GM23338 (cell line): Measurements from ENCODE around the gene CELSR1. TPM values are rescaled to one million over a fixed set of nuclear protein-coding genes. Genes with fewer than 3 reads are reported as not detected.
A peak's percentile ranks its signal among the peaks of the same experiment; 100 is the strongest.

Experiments used
- ATAC-seq: fragments of 200-7000 bp; cut with Tn5 transposase; 3 replicates; pipeline ENCODE4 v1.9.1; 2020
- DNase-seq: peaks from one replicate; pipeline ENCODE4 v3.0.0-alpha.2; 2015; ENCODE audit warnings: low spot score
- H2AFZ ChIP-seq: fragments of 200-600 bp; sonication (generic); 2 replicates; pipeline ENCODE4 v1.8.0; 2016; ENCODE audit warnings: antibody characterized with exemption, mild to moderate bottlenecking, moderate library complexity
- H3F3A ChIP-seq: fragments of 200-600 bp; sonication (generic); replicated peaks from 2 replicates; pipeline ENCODE4 v1.8.0; 2017; ENCODE audit warnings: antibody characterized with exemption, mixed run types, low read depth
- H3K27ac ChIP-seq: fragments of 200-600 bp; sonication (generic); 2 replicates; pipeline ENCODE4 v1.6.1; 2016; ENCODE audit warnings: low read depth
- H3K27me3 ChIP-seq: fragments of 200-600 bp; sonication (generic); 2 replicates; pipeline ENCODE4 v1.8.0; 2016; ENCODE audit warnings: mild to moderate bottlenecking, mixed run types, moderate library complexity; ENCODE audit not compliant: insufficient read depth
- H3K36me3 ChIP-seq: fragments of 200-600 bp; sonication (generic); 2 replicates; pipeline ENCODE4 v1.8.0; 2016; ENCODE audit warnings: mild to moderate bottlenecking; ENCODE audit not compliant: insufficient read depth
- H3K4me1 ChIP-seq: fragments of 200-600 bp; sonication (generic); 2 replicates; pipeline ENCODE4 v1.8.0; 2016; ENCODE audit warnings: mild to moderate bottlenecking, moderate library complexity; ENCODE audit not compliant: insufficient read depth
- H3K4me2 ChIP-seq: fragments of 200-600 bp; sonication (generic); 2 replicates; pipeline ENCODE4 v1.7.1; 2017; ENCODE audit warnings: mixed run types
- H3K4me3 ChIP-seq: fragments of 200-600 bp; sonication (generic); 2 replicates; pipeline ENCODE4 v1.6.1; 2016; ENCODE audit warnings: mixed run types
- H3K79me2 ChIP-seq: fragments of 200-600 bp; sonication (generic); replicated peaks from 2 replicates; pipeline ENCODE4 v1.8.0; 2017; ENCODE audit warnings: mild to moderate bottlenecking; ENCODE audit not compliant: insufficient read depth
- H3K9me2 ChIP-seq: fragments of 200-600 bp; sonication (generic); 2 replicates; pipeline ENCODE4 v1.8.0; 2017; ENCODE audit not compliant: insufficient read depth
- H4K20me1 ChIP-seq: fragments of 200-600 bp; sonication (generic); replicated peaks from 2 replicates; pipeline ENCODE4 v1.8.0; 2017; ENCODE audit warnings: mild to moderate bottlenecking; ENCODE audit not compliant: insufficient read depth
- H3K27ac Mint-ChIP-seq: 2 replicates; pipeline ENCODE4 v1.8.0; 2020; ENCODE audit warnings: inconsistent platforms, mild to moderate bottlenecking, moderate library complexity, mixed read lengths
- H3K27me3 Mint-ChIP-seq: 3 replicates; pipeline ENCODE4 v1.8.0; 2022; ENCODE audit warnings: low read depth, mild to moderate bottlenecking, moderate library complexity, mixed read lengths, inconsistent platforms; ENCODE audit not compliant: insufficient read depth, poor library complexity
- H3K36me3 Mint-ChIP-seq: 3 replicates; pipeline ENCODE4 v1.8.0; 2021; ENCODE audit warnings: low read depth, mild to moderate bottlenecking, inconsistent platforms, moderate library complexity, mixed read lengths
- H3K4me1 Mint-ChIP-seq: 3 replicates; pipeline ENCODE4 v1.8.0; 2020; ENCODE audit warnings: mild to moderate bottlenecking, inconsistent platforms, mixed read lengths
- H3K4me3 Mint-ChIP-seq: 3 replicates; pipeline ENCODE4 v1.8.0; 2021; ENCODE audit warnings: moderate library complexity, mild to moderate bottlenecking, inconsistent platforms, mixed read lengths
- H3K9me3 Mint-ChIP-seq: 3 replicates; pipeline ENCODE4 v1.8.0; 2020; ENCODE audit warnings: moderate library complexity, mild to moderate bottlenecking, inconsistent platforms, mixed read lengths
- polyA plus RNA-seq: library from polyadenylated mRNA; unstranded; fragments of >200 nt; fragmentation: Nextera tagmentation; extraction: Ambion mirVana; gene quantifications from 2 replicates; pipeline ENCODE4 v1.2.1, GENCODE V29; 2016
- total RNA-seq: library from RNA; depleted of rRNA; stranded (reverse); fragments of >200 nt; shearing (Covaris generic); gene quantifications from 2 replicates; pipeline ENCODE4 v1.2.3, GENCODE V29; 2014
- TF ChIP-seq, protein P1 (sequence below), 2 experiments: fragments of 200-600 bp in 1 of 2; sonication (generic) in 1 of 2; conservative IDR thresholded peaks; 2 replicates each; pipeline versions ENCODE4 v1.5.1 to v1.6.1; 2016 to 2017; ENCODE audit warnings: antibody characterized with exemption in 2 of 2, low read depth in 2 of 2, mild to moderate bottlenecking in 2 of 2, moderate library complexity in 1 of 2
- TF ChIP-seq, protein P2 (sequence below): fragments of 250-450 bp; sonication (Bioruptor Pico); IDR thresholded peaks from 2 replicates; pipeline ENCODE4 v1.5.0; 2020; ENCODE audit warnings: mild to moderate bottlenecking, moderate library complexity

Gene CELSR1
- total and polyA plus RNA-seq, 2 experiments from 2014 or later: 4.8 to 20.4 TPM

DNA sequence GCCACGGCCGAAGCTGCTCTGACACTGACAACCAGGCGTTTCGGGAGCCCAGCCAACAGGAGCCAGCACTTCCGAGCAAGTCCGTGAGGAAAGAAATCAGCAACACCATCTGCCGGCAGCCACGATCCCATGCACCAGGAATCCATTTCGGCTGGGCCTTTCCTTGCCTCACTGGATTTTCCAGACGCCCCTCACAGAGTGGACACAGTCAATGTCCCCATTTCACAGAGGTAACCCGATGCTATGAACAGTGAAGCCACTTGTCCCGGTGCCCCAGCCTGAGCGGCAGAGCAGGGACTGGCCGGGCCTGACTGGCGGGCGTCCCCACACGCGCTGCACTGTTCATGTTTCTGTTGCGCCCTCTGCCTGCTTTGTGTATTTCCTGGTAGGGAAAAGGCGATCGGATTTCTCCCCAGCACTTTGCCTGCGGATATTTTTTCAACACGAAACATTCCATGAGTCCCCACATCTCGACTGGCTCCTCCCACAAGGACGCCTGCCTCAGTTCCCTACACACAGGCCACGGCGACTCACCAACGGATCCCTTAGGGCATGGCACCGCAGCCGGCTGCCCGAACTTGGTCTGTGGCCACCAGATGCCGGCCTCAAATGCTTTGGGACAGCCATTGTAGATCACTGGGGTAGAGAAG is 146.6 kb downstream of the CELSR1 start:
- peak; percentile 52 for ATAC-seq
- Histone ChIP-seq H3K4me3 (no peak overlapping the region), H3K36me3 (no peaks in the 10 kb centered on the region), H4K20me1 (no peaks in the 10 kb centered on the region), H3F3A (no peaks in the 10 kb centered on the region), H3K27ac (no peak overlapping the region), H3K27me3 (no peaks in the 10 kb centered on the region), H3K9me2 (no peaks in the 10 kb centered on the region), H3K4me2 (no peak overlapping the region), H3K4me1 (no peaks in the 10 kb centered on the region), H2AFZ (no peak overlapping the region), H3K79me2 (no peaks in the 10 kb centered on the region)
- Mint-ChIP-seq H3K9me3 (no peaks in the 10 kb centered on the region), H3K36me3 (no peaks in the 10 kb centered on the region; the same call in 2 of the 3 replicates), H3K27ac (no peak overlapping the region), H3K27me3 (peaks cover 11% of the 10 kb centered on the region), H3K4me1 (peaks cover 4% of the 10 kb centered on the region; the same call in 1 of the 3 replicates), H3K4me3 (no peak overlapping the region)
- TF ChIP-seq, protein P1, sequence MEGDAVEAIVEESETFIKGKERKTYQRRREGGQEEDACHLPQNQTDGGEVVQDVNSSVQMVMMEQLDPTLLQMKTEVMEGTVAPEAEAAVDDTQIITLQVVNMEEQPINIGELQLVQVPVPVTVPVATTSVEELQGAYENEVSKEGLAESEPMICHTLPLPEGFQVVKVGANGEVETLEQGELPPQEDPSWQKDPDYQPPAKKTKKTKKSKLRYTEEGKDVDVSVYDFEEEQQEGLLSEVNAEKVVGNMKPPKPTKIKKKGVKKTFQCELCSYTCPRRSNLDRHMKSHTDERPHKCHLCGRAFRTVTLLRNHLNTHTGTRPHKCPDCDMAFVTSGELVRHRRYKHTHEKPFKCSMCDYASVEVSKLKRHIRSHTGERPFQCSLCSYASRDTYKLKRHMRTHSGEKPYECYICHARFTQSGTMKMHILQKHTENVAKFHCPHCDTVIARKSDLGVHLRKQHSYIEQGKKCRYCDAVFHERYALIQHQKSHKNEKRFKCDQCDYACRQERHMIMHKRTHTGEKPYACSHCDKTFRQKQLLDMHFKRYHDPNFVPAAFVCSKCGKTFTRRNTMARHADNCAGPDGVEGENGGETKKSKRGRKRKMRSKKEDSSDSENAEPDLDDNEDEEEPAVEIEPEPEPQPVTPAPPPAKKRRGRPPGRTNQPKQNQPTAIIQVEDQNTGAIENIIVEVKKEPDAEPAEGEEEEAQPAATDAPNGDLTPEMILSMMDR (conservative IDR thresholded peaks at IDR 0.05; ENCODE audit: low read depth in 2 of 2): peak in 1 of 2 experiments; percentile 3; a peak in 1 of 4 replicates
- TF ChIP-seq, protein P2, sequence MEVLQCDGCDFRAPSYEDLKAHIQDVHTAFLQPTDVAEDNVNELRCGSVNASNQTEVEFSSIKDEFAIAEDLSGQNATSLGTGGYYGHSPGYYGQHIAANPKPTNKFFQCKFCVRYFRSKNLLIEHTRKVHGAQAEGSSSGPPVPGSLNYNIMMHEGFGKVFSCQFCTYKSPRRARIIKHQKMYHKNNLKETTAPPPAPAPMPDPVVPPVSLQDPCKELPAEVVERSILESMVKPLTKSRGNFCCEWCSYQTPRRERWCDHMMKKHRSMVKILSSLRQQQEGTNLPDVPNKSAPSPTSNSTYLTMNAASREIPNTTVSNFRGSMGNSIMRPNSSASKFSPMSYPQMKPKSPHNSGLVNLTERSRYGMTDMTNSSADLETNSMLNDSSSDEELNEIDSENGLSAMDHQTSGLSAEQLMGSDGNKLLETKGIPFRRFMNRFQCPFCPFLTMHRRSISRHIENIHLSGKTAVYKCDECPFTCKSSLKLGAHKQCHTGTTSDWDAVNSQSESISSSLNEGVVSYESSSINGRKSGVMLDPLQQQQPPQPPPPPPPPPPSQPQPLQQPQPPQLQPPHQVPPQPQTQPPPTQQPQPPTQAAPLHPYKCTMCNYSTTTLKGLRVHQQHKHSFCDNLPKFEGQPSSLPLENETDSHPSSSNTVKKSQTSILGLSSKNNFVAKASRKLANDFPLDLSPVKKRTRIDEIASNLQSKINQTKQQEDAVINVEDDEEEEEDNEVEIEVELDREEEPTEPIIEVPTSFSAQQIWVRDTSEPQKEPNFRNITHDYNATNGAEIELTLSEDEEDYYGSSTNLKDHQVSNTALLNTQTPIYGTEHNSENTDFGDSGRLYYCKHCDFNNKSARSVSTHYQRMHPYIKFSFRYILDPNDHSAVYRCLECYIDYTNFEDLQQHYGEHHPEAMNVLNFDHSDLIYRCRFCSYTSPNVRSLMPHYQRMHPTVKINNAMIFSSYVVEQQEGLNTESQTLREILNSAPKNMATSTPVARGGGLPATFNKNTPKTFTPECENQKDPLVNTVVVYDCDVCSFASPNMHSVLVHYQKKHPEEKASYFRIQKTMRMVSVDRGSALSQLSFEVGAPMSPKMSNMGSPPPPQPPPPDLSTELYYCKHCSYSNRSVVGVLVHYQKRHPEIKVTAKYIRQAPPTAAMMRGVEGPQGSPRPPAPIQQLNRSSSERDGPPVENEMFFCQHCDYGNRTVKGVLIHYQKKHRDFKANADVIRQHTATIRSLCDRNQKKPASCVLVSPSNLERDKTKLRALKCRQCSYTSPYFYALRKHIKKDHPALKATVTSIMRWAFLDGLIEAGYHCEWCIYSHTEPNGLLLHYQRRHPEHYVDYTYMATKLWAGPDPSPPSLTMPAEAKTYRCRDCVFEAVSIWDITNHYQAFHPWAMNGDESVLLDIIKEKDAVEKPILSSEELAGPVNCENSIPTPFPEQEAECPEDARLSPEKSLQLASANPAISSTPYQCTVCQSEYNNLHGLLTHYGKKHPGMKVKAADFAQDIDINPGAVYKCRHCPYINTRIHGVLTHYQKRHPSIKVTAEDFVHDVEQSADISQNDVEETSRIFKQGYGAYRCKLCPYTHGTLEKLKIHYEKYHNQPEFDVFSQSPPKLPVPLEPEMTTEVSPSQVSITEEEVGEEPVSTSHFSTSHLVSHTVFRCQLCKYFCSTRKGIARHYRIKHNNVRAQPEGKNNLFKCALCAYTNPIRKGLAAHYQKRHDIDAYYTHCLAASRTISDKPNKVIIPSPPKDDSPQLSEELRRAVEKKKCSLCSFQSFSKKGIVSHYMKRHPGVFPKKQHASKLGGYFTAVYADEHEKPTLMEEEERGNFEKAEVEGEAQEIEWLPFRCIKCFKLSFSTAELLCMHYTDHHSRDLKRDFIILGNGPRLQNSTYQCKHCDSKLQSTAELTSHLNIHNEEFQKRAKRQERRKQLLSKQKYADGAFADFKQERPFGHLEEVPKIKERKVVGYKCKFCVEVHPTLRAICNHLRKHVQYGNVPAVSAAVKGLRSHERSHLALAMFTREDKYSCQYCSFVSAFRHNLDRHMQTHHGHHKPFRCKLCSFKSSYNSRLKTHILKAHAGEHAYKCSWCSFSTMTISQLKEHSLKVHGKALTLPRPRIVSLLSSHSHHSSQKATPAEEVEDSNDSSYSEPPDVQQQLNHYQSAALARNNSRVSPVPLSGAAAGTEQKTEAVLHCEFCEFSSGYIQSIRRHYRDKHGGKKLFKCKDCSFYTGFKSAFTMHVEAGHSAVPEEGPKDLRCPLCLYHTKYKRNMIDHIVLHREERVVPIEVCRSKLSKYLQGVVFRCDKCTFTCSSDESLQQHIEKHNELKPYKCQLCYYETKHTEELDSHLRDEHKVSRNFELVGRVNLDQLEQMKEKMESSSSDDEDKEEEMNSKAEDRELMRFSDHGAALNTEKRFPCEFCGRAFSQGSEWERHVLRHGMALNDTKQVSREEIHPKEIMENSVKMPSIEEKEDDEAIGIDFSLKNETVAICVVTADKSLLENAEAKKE (CRISPR knock-in tag): no peak
- no peak for DNase-seq
